Measurements from ENCODE around the gene IL34.

- TF ChIP-seq POLR2A (IDR thresholded peaks at IDR 0.05; ENCODE audit: low read length) (no peak), GATA1 (IDR thresholded peaks at IDR 0.05; ENCODE audit: low read depth, low read length) (no peak)
Measured at GRCh38 chr16:70674221-70675014, 28.1 kb downstream of the IL34 start.

Measured in erythroblast (primary cell).